SU-DHL-6 (cell line): ENCODE results near the gene GBX2.
"Not testable (repeated sequence)": the region's sequence is repeated elsewhere in the genome, so short reads cannot be mapped to it uniquely, and the experiment has no call there.

Experiments used
- H2AFZ ChIP-seq: fragments of 200-600 bp; sonication (generic); 2 replicates; pipeline ENCODE4 v1.6.1; 2014; ENCODE audit warnings: low read depth, mild to moderate bottlenecking, moderate library complexity, mixed read lengths, antibody characterized with exemption, low read length; ENCODE audit not compliant: severe bottlenecking
- H3F3A ChIP-seq: fragments of 200-600 bp; shearing (Covaris generic); 2 replicates; pipeline ENCODE4 v1.6.0; 2016; ENCODE audit warnings: antibody characterized with exemption, mild to moderate bottlenecking; ENCODE audit not compliant: insufficient read depth
- H3K27ac ChIP-seq: fragments of 200-600 bp; sonication (generic); 2 replicates; pipeline ENCODE4 v1.5.1; 2016; ENCODE audit warnings: low read depth, mild to moderate bottlenecking, low read length, moderate library complexity, mixed read lengths
- H3K27me3 ChIP-seq: fragments of 200-600 bp; sonication (generic), shearing (Covaris generic); 2 replicates; pipeline ENCODE4 v1.6.0; 2014; ENCODE audit warnings: mild to moderate bottlenecking, low read length
- H3K36me3 ChIP-seq: fragments of 200-600 bp; sonication (generic); 2 replicates; pipeline ENCODE4 v1.6.1; 2014; ENCODE audit warnings: mild to moderate bottlenecking, low read length, mixed read lengths
- H3K4me2 ChIP-seq: fragments of 300-600, 200-600 bp; shearing (Covaris generic), sonication (generic); 2 replicates; pipeline ENCODE4 v1.6.0; 2014; ENCODE audit warnings: low read length, low read depth, mild to moderate bottlenecking; ENCODE audit not compliant: poor library complexity, severe bottlenecking
- H3K4me3 ChIP-seq: fragments of 200-600 bp; sonication (generic); 2 replicates; pipeline ENCODE4 v1.5.1; 2014; ENCODE audit warnings: antibody characterized with exemption, low read length, mild to moderate bottlenecking, mixed read lengths; ENCODE audit not compliant: insufficient read depth, poor library complexity, severe bottlenecking
- H3K79me2 ChIP-seq: fragments of 200-600 bp; sonication (generic); 2 replicates; pipeline ENCODE4 v1.6.1; 2014; ENCODE audit warnings: mild to moderate bottlenecking, low read length, moderate library complexity; ENCODE audit not compliant: insufficient read depth
- H3K9ac ChIP-seq: fragments of 200-600 bp; sonication (generic); 2 replicates; pipeline ENCODE4 v1.7.0; 2014; ENCODE audit warnings: mild to moderate bottlenecking, low read length
- H3K9me2 ChIP-seq: fragments of 200-600 bp; sonication (generic); replicated peaks from 2 replicates; pipeline ENCODE4 v1.6.1; 2014; ENCODE audit warnings: low read length; ENCODE audit not compliant: insufficient read depth
- H3K9me3 ChIP-seq: fragments of 200-600 bp; sonication (generic); 2 replicates; pipeline ENCODE4 v1.6.1; 2014; ENCODE audit warnings: low read length, mixed read lengths; ENCODE audit not compliant: insufficient read depth
- H4K20me1 ChIP-seq: fragments of 200-600 bp; sonication (generic); 2 replicates; pipeline ENCODE4 v1.6.1; 2014; ENCODE audit warnings: low read depth, mild to moderate bottlenecking, antibody characterized with exemption, low read length, moderate library complexity, mixed read lengths
- CTCF ChIP-seq: fragments of 200-600 bp; sonication (generic); IDR thresholded peaks from one replicate; pipeline ENCODE4 v1.5.1; 2017; ENCODE audit warnings: antibody characterized with exemption, mild to moderate bottlenecking, low read length, moderate library complexity; ENCODE audit not compliant: insufficient read depth, poor library complexity, severe bottlenecking
- EZH2phosphoT487 ChIP-seq: fragments of 200-600 bp; sonication (generic), shearing (Covaris generic); conservative IDR thresholded peaks from 2 replicates; pipeline ENCODE4 v1.6.1; 2018; ENCODE audit warnings: mild to moderate bottlenecking, antibody characterized with exemption, low read length, moderate library complexity, mixed read lengths

The GBX2 gene

GRCh38 chr2:236155406-236155805, 12.8 kb downstream of the GBX2 start:
- H3K9me3 ChIP-seq = no peaks in the 10 kb centered on the region
- H3K4me3 ChIP-seq = no peak overlapping the region
- no peaks in the 10 kb centered on the region for H4K20me1 ChIP-seq
- no peak overlapping the region for H3K27ac ChIP-seq
- no peak for TF ChIP-seq CTCF
- no peak for TF ChIP-seq EZH2phosphoT487
- no peak overlapping the region for H2AFZ ChIP-seq
- H3K36me3 ChIP-seq = no peaks in the 10 kb centered on the region
- H3F3A ChIP-seq = no peaks in the 10 kb centered on the region
- no peaks in the 10 kb centered on the region for H3K9me2 ChIP-seq
- no peak overlapping the region for H3K9ac ChIP-seq
- no peaks in the 10 kb centered on the region for H3K79me2 ChIP-seq
- no peaks in the 10 kb centered on the region for H3K27me3 ChIP-seq
- no peak overlapping the region for H3K4me2 ChIP-seq

GRCh38 chr2:236146436-236146835, 21.8 kb downstream of the GBX2 start:
- TF ChIP-seq EZH2phosphoT487 = no peak
- Histone ChIP-seq H3K9ac (no peak overlapping the region), H3K9me3 (no peaks in the 10 kb centered on the region), H3K4me3 (no peak overlapping the region), H3K36me3 (no peaks in the 10 kb centered on the region), H3K9me2 (no peaks in the 10 kb centered on the region), H2AFZ (no peak overlapping the region), H4K20me1 (no peaks in the 10 kb centered on the region), H3K4me2 (no peak overlapping the region), H3K27ac (no peak overlapping the region), H3F3A (no peaks in the 10 kb centered on the region), H3K27me3 (no peaks in the 10 kb centered on the region), H3K79me2 (no peaks in the 10 kb centered on the region)

GRCh38 chr2:236143811-236144210, 24.4 kb downstream of the GBX2 start:
- no peak for TF ChIP-seq EZH2phosphoT487
- TF ChIP-seq CTCF = no peak
- Histone ChIP-seq H3K9me3 (no peaks in the 10 kb centered on the region), H3K9me2 (no peaks in the 10 kb centered on the region), H3F3A (no peaks in the 10 kb centered on the region), H3K79me2 (no peaks in the 10 kb centered on the region), H3K36me3 (no peaks in the 10 kb centered on the region), H3K4me2 (no peak overlapping the region), H3K4me3 (no peak overlapping the region), H3K9ac (no peak overlapping the region), H4K20me1 (no peaks in the 10 kb centered on the region), H3K27ac (no peak overlapping the region), H2AFZ (no peak overlapping the region), H3K27me3 (no peaks in the 10 kb centered on the region)

- not testable (repeated sequence) for H3K36me3 ChIP-seq, H3F3A ChIP-seq, H3K9me3 ChIP-seq, H3K27me3 ChIP-seq, H3K79me2 ChIP-seq, H3K9ac ChIP-seq, H3K9me2 ChIP-seq, H3K27ac ChIP-seq, H4K20me1 ChIP-seq, H2AFZ ChIP-seq, H3K4me3 ChIP-seq, H3K4me2 ChIP-seq
Observed at GRCh38 chr2:236141616-236142015, 26.6 kb downstream of the GBX2 start.
